ENCODE data around the gene PGLYRP2. TPM values are rescaled to one million over a fixed set of nuclear protein-coding genes. Genes with fewer than 3 reads are reported as not detected.

Gene PGLYRP2
- total RNA-seq, 4 donors from 2014 or later, result not detected

DNA sequence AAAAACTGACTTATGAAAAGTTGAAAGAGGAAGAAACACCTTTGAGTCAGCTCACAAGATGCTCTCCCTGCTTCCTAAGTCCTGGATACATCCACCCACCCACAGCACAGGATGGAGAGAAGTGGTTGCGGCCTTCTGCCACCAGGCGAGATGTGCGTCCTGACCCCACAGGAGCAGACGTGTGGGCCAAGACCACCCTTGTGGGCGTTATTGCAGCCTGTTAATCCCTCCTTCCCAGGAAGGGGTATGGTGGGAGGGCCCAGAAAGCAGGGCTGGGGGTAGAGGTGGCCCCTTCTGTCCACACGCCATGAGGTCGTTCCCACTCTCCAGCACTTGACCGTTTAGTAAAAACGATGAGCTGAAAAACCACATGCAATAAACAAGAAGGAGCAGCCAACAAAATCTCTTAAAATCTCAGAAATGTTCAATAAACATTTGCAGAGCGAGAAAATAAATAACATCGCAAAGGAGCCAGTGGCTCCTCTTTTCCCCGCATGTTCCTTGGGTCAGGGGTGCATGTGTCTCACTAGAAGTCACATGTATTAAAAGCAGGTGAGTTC lies 58.1 kb downstream of the PGLYRP2 start:
- Histone ChIP-seq H3K27me3 (no peaks in the 10 kb centered on the region), H3K9me3 (peaks cover 0 to 6% (median 2%) of the 10 kb centered on the region in 4 donors), H3K4me3 (no peak overlapping the region), H3K4me1 (peaks cover 27 to 31% (median 28%) of the 10 kb centered on the region in 4 donors), H3K36me3 (peaks cover 34 to 47% (median 43%) of the 10 kb centered on the region in 4 donors), H3K27ac (replicated peaks in 1 of 4) (no peak overlapping the region)
- intact Hi-C loops (cut with DNase I), result no loop called here
- DNase-seq (ENCODE audit: extremely low spot score), result no peak
- TF ChIP-seq POLR2AphosphoS5 (IDR thresholded peaks at IDR 0.05) (no peak), EP300 (IDR thresholded peaks at IDR 0.05) (no peak), POLR2A (IDR thresholded peaks at IDR 0.05; ENCODE audit: low read depth) (no peak)
- TF ChIP-seq, protein P1, sequence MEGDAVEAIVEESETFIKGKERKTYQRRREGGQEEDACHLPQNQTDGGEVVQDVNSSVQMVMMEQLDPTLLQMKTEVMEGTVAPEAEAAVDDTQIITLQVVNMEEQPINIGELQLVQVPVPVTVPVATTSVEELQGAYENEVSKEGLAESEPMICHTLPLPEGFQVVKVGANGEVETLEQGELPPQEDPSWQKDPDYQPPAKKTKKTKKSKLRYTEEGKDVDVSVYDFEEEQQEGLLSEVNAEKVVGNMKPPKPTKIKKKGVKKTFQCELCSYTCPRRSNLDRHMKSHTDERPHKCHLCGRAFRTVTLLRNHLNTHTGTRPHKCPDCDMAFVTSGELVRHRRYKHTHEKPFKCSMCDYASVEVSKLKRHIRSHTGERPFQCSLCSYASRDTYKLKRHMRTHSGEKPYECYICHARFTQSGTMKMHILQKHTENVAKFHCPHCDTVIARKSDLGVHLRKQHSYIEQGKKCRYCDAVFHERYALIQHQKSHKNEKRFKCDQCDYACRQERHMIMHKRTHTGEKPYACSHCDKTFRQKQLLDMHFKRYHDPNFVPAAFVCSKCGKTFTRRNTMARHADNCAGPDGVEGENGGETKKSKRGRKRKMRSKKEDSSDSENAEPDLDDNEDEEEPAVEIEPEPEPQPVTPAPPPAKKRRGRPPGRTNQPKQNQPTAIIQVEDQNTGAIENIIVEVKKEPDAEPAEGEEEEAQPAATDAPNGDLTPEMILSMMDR (IDR thresholded peaks at IDR 0.05), result no peak
- whole genome bisulfite sequencing, result 74% methylated on average over 12 of the region's 12 CpGs

DNA sequence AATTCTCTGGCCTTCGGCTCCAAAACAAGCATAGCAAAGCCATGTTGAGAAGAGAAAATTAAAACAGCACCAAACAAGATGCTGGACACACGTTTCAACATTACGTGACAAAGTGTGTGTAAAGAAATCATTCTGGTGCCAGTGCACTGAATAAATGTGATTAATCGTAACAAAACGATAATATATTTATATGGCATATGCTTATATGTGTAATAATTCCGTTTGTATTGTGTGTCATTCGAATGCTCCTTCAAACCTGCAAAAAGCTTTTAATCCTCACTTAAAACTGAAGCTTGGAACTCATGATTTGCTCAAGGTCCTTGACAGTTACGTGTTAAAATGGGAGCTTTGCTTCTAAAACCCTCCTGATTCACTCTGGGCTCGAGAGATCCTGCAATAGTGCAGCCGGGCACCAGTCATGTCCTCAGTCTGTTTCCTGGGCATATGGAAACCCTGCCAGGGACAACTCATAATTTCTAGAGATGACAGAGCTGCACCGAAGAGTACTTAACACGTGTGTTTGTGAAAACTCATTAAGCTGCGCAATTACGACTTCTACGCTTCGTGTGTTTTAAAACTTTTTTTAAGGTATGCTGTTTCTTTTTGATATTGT lies 59.8 kb downstream of the PGLYRP2 start:
- 23% methylated on average over 16 of the region's 16 CpGs for WGBS
- Histone ChIP-seq H3K27ac (replicated peaks in 1 of 4) (peak overlapping the region; percentile 63 to 95 (median 90)), H3K9me3 (peaks cover 0 to 6% (median 2%) of the 10 kb centered on the region in 4 donors), H3K4me3 (peak overlapping the region; percentile 93 to 97 (median 96)), H3K4me1 (peaks cover 34 to 46% (median 43%) of the 10 kb centered on the region in 4 donors), H3K36me3 (peaks cover 25 to 36% (median 30%) of the 10 kb centered on the region in 4 donors), H3K27me3 (no peaks in the 10 kb centered on the region)
- no peak for DNase-seq (ENCODE audit: extremely low spot score)
- TF ChIP-seq POLR2AphosphoS5 (IDR thresholded peaks at IDR 0.05) (no peak), POLR2A (IDR thresholded peaks at IDR 0.05; ENCODE audit: low read depth) (no peak), EP300 (IDR thresholded peaks at IDR 0.05) (no peak)
- TF ChIP-seq, protein P1 (IDR thresholded peaks at IDR 0.05), result no peak
- intact Hi-C loops (cut with DNase I), result no loop called here

Small RNAs within 50 kb of the gene (small RNA-seq; reads per million reads assigned to genes)
- 0 reads per million in 3 donors for gene MIR1470

Other genes starting within 250 kb of the PGLYRP2 start
- 1 to 10 TPM in 1 of 4 donors, not detected in 3; 1.6 TPM for gene EPHX3, start 247.1 kb downstream of the PGLYRP2 start, total RNA-seq
- gene BRD4, start 147.0 kb downstream of the PGLYRP2 start, total RNA-seq, result 10 to 100 TPM; 34.1 to 48.1 (median 37.5) TPM
- gene AKAP8, start 99.7 kb downstream of the PGLYRP2 start, total RNA-seq, result 10 to 100 TPM; 25.2 to 34.3 (median 29.6) TPM
- gene AKAP8L, start 60.5 kb downstream of the PGLYRP2 start, total RNA-seq, result 10 to 100 TPM; 52.8 to 87.8 (median 69.4) TPM
- 10 to 100 TPM; 36.1 to 74.3 (median 50.3) TPM for gene WIZ, start 29.5 kb downstream of the PGLYRP2 start, total RNA-seq
- 1 to 10 TPM; 2.5 to 3.9 (median 2.8) TPM for gene RASAL3, start 15.0 kb downstream of the PGLYRP2 start, total RNA-seq
- not detected for gene CYP4F22, start 29.0 kb upstream of the PGLYRP2 start, total RNA-seq
- gene CYP4F8, start 135.7 kb upstream of the PGLYRP2 start, total RNA-seq, result not detected
- under 1 TPM in 2 of 4 donors, not detected in 2; 0.06 to 0.66 TPM for gene CYP4F3, start 161.4 kb upstream of the PGLYRP2 start, total RNA-seq
- gene CYP4F12, start 193.6 kb upstream of the PGLYRP2 start, total RNA-seq, result 1 to 10 TPM; 3.5 to 4.2 (median 3.7) TPM
- gene OR10H2, start 248.5 kb upstream of the PGLYRP2 start, total RNA-seq, result not detected

Data from esophagus muscularis mucosa (tissue), 4 donors.